ENCODE results near the gene FRMD4B. TPM values are rescaled to one million over a fixed set of nuclear protein-coding genes. Genes with fewer than 3 reads are reported as not detected.

FRMD4B gene
- polyA plus RNA-seq, 3 donors: 13.2 to 21.0 (median 19.6) TPM

- no peak for DNase-seq
- H3K36me3 ChIP-seq (replicated peaks in 1 of 2; ENCODE audit: control insufficient read depth in 1 of 2, insufficient read depth in 2 of 2, low read length in 2 of 2): no peaks in the 10 kb centered on the region
- H3K27me3 ChIP-seq (ENCODE audit: control insufficient read depth in 2 of 2, insufficient read depth in 2 of 2, low read length in 2 of 2): no peaks in the 10 kb centered on the region
- H4K20me1 ChIP-seq (ENCODE audit: insufficient read depth, low read length): no peaks in the 10 kb centered on the region
- Mint-ChIP-seq H3K9me3 (no peaks in the 10 kb centered on the region), H3K36me3 (peaks cover 0 to 3% of the 10 kb centered on the region in 2 donors), H3K27me3 (ENCODE audit: low read depth in 3 of 3) (no peaks in the 10 kb centered on the region), H3K4me1 (peaks cover 3% of the 10 kb centered on the region), H3K4me3 (no peak overlapping the region), H3K27ac (peak overlapping the region in 1 of 7 donors; percentile 14)
- no peaks in the 10 kb centered on the region for H3K9me3 ChIP-seq (replicated peaks in 1 of 2; ENCODE audit: control insufficient read depth in 1 of 2, insufficient read depth in 1 of 2, low read length in 2 of 2)
- no peak overlapping the region for H3K9ac ChIP-seq (ENCODE audit: insufficient read depth, low read length, poor library complexity, severe bottlenecking)
- no peaks in the 10 kb centered on the region for H3K79me2 ChIP-seq (ENCODE audit: insufficient read depth, low read length)
- H3K4me2 ChIP-seq (replicated peaks; ENCODE audit: extremely low read depth, low read length, poor library complexity, severe bottlenecking): no peak overlapping the region
- no peaks in the 10 kb centered on the region for H3K4me1 ChIP-seq (ENCODE audit: control insufficient read depth in 1 of 2, insufficient read depth in 2 of 2, low read length in 2 of 2)
- intact Hi-C loops (cut with micrococcal nuclease): loop anchor here (5.0 to 10.0 kb wide), 3 partner anchors 143 to 508 kb away; no protein-coding TSS in a partner anchor
- no peak overlapping the region for H2AFZ ChIP-seq (ENCODE audit: insufficient read depth, low read depth, low read length, poor library complexity, severe bottlenecking)
- H3K4me3 ChIP-seq (replicated peaks in 1 of 3; ENCODE audit: low read depth in 2 of 3, low read length in 3 of 3): no peak overlapping the region
- no peak overlapping the region for H3K27ac ChIP-seq (ENCODE audit: low read depth in 1 of 2, low read length in 2 of 2)
- no peak for TF ChIP-seq CTCF (IDR thresholded peaks at IDR 0.05)
These were observed 221.6 kb downstream of the FRMD4B start for GRCh38 chr3:69164296-69164695.

GRCh38 chr3:69162308-69162980, 223.4 kb downstream of the FRMD4B start:
- Mint-ChIP-seq H3K27ac (no peak overlapping the region), H3K36me3 (peaks cover 0 to 1% of the 10 kb centered on the region in 2 donors), H3K9me3 (no peaks in the 10 kb centered on the region), H3K4me1 (peaks cover 3% of the 10 kb centered on the region), H3K27me3 (ENCODE audit: low read depth in 3 of 3) (peaks cover 0 to 3% (median 0%) of the 10 kb centered on the region in 3 donors), H3K4me3 (no peak overlapping the region)
- DNase-seq: no peak
- intact Hi-C loops (cut with micrococcal nuclease): loop anchor here (5.0 to 10.0 kb wide), 3 partner anchors 145 to 510 kb away; no protein-coding TSS in a partner anchor
- Histone ChIP-seq H4K20me1 (ENCODE audit: insufficient read depth, low read length) (no peaks in the 10 kb centered on the region), H3K36me3 (replicated peaks in 1 of 2; ENCODE audit: control insufficient read depth in 1 of 2, insufficient read depth in 2 of 2, low read length in 2 of 2) (no peaks in the 10 kb centered on the region), H3K4me2 (replicated peaks; ENCODE audit: extremely low read depth, low read length, poor library complexity, severe bottlenecking) (no peak overlapping the region), H3K79me2 (ENCODE audit: insufficient read depth, low read length) (no peaks in the 10 kb centered on the region), H3K9ac (ENCODE audit: insufficient read depth, low read length, poor library complexity, severe bottlenecking) (no peak overlapping the region), H2AFZ (ENCODE audit: insufficient read depth, low read depth, low read length, poor library complexity, severe bottlenecking) (no peak overlapping the region), H3K27me3 (ENCODE audit: control insufficient read depth in 2 of 2, insufficient read depth in 2 of 2, low read length in 2 of 2) (no peaks in the 10 kb centered on the region), H3K27ac (ENCODE audit: low read depth in 1 of 2, low read length in 2 of 2) (no peak overlapping the region), H3K4me1 (ENCODE audit: control insufficient read depth in 1 of 2, insufficient read depth in 2 of 2, low read length in 2 of 2) (no peaks in the 10 kb centered on the region), H3K9me3 (replicated peaks in 1 of 2; ENCODE audit: control insufficient read depth in 1 of 2, insufficient read depth in 1 of 2, low read length in 2 of 2) (no peaks in the 10 kb centered on the region), H3K4me3 (replicated peaks in 1 of 3; ENCODE audit: low read depth in 2 of 3, low read length in 3 of 3) (no peak overlapping the region)
- no peak for TF ChIP-seq CTCF (IDR thresholded peaks at IDR 0.05)
- 100% methylated on average over 2 of the region's 2 CpGs for WGBS (ENCODE audit: insufficient coverage)
